Testis (tissue), 3 donors: ENCODE data around the gene ZNF563. TPM values are rescaled to one million over a fixed set of nuclear protein-coding genes. Genes with fewer than 3 reads are reported as not detected.
A peak's percentile ranks its signal among the peaks of the same experiment; 100 is the strongest.
"Not testable (repeated sequence)": the region's sequence is repeated elsewhere in the genome, so short reads cannot be mapped to it uniquely, and the experiment has no call there.

Experiments
- DNase-seq: peaks from one replicate; pipeline ENCODE4 v3.0.0-alpha.2; 2019
- H3K27ac ChIP-seq, 2 donors: fragments of 200-600 bp; sonication (generic); one replicate each; pipeline ENCODE4 v1.5.1; 2019
- H3K27me3 ChIP-seq: fragments of 200-600 bp; sonication (generic); one replicate; pipeline ENCODE4 v1.5.1; 2019
- H3K36me3 ChIP-seq: fragments of 200-600 bp; sonication (generic); one replicate; pipeline ENCODE4 v1.5.1; 2017; ENCODE audit warnings: low read depth; ENCODE audit errors: missing control alignments
- H3K4me1 ChIP-seq: fragments of 200-600 bp; sonication (generic); one replicate; pipeline ENCODE4 v1.5.1; 2019
- H3K4me3 ChIP-seq, 2 donors: fragments of 200-600 bp; sonication (generic); one replicate each; pipeline ENCODE4 v1.5.1; 2017 to 2019
- H3K9me3 ChIP-seq: fragments of 200-600 bp; sonication (generic); one replicate; pipeline ENCODE4 v1.5.1; 2017
- CTCF ChIP-seq, 3 experiments: fragments of 450-650 bp in 2 of 3; fragments of 200-600 bp in 1 of 3; sonication (generic) in 1 of 3; IDR thresholded peaks; one replicate each; pipeline ENCODE4 v1.5.1; 2016 to 2019; ENCODE audit warnings: antibody characterized with exemption in 3 of 3, mild to moderate bottlenecking in 2 of 3, moderate library complexity in 1 of 3
- POLR2A ChIP-seq: fragments of 450-650 bp; IDR thresholded peaks from one replicate; pipeline ENCODE4 v1.6.1; 2017; ENCODE audit warnings: antibody characterized with exemption, mild to moderate bottlenecking, moderate library complexity
- WGBS, 2 donors: methylation state at CpG; one replicate each; pipeline ENCODE4 v1.1.5; 2018; 5-methylcytosine and 5-hydroxymethylcytosine counted together
- intact Hi-C: fragments of 100-400 bp; cut with DNase I; formaldehyde crosslinking; loops from one replicate; pipeline ENCODE4 v1.15.1; 2023; ENCODE audit warnings: low total_unique reads
- polyA plus RNA-seq: library from polyadenylated mRNA; stranded (reverse); fragments of 350-450 nt; fragmentation: Illumina TruSeq; extraction: RNeasy Lipid Tissue Mini Kit (QIAGEN cat#74804); gene quantifications from one replicate; pipeline ENCODE4 v1.2.3, GENCODE V29; 2014; ENCODE audit warnings: low read depth, low replicate concordance; ENCODE audit not compliant: insufficient read depth
- total RNA-seq, 2 donors: library from RNA; depleted of rRNA; stranded (reverse); fragments of >200 nt; gene quantifications; one replicate each; pipeline ENCODE4 v1.2.3, GENCODE V29; 2016

ZNF563 gene
- total and polyA plus RNA-seq, 3 donors from 2014 or later, result 13.7 to 29.1 (median 21.0) TPM

- peak; percentile 98 for DNase-seq
- H3K9me3 ChIP-seq, result no peaks in the 10 kb centered on the region
- H3K27me3 ChIP-seq, result no peaks in the 10 kb centered on the region
- TF ChIP-seq CTCF (IDR thresholded peaks at IDR 0.05), result peak; percentile 35 to 43 (median 40)
- no peak for TF ChIP-seq POLR2A
- no peaks in the 10 kb centered on the region for H3K36me3 ChIP-seq
- peak within 1 kb of the TSS; percentile 87 to 91 for H3K27ac ChIP-seq
- intact Hi-C loops, result no loop called here
- H3K4me3 ChIP-seq, result peak within 1 kb of the TSS; percentile 72 to 90
- peaks cover 4% of the 10 kb centered on the region for H3K4me1 ChIP-seq
- WGBS, 2 donors, result 0 to 1% methylated on average over 38 to 48 of the region's 51 CpGs
Measured at GRCh38 chr19:12365236-12366162, 32.1 kb upstream of the ZNF563 start, which contains the start of gene ZNF442. Gene ZNF442, minus strand, starts transcription at chr19:12365683. Its CDS starts 2,052 bp downstream, at chr19:12363631.

- 3 to 4% methylated on average over 28 of the region's 28 CpGs for WGBS, 2 donors
- intact Hi-C loops, result no loop called here
Measured at GRCh38 chr19:12364391-12365235, 31.2 kb upstream of the ZNF563 start.

GRCh38 chr19:12362236-12362635 is 28.8 kb upstream of the ZNF563 start:
- H3K27ac ChIP-seq, intact Hi-C loops, H3K9me3 ChIP-seq, H3K4me1 ChIP-seq, H3K27me3 ChIP-seq, DNase-seq, H3K36me3 ChIP-seq: not testable (repeated sequence)
- peak overlapping the region in 1 of 2 donors; percentile 4 for H3K4me3 ChIP-seq
- WGBS, 2 donors, result 61 to 85% methylated on average over 4 to 21 of the region's 30 CpGs

More at GRCh38 chr19:12364391-12365235, 31.2 kb upstream of the ZNF563 start:
- peaks cover 4% of the 10 kb centered on the region for H3K4me1 ChIP-seq
- no peaks in the 10 kb centered on the region for H3K27me3 ChIP-seq
- peak overlapping the region; percentile 87 to 91 for H3K27ac ChIP-seq
- no peaks in the 10 kb centered on the region for H3K36me3 ChIP-seq
- peak; percentile 49 for DNase-seq
- no peaks in the 10 kb centered on the region for H3K9me3 ChIP-seq
- peak overlapping the region; percentile 72 to 90 for H3K4me3 ChIP-seq
- TF ChIP-seq CTCF (IDR thresholded peaks at IDR 0.05) (no peak), POLR2A (no peak)

GRCh38 chr19:12353375-12353774 is 19.9 kb upstream of the ZNF563 start:
- 96 to 99% methylated on average over 4 of the region's 4 CpGs for WGBS, 2 donors
- Histone ChIP-seq H3K27me3 (no peaks in the 10 kb centered on the region), H3K9me3 (no peaks in the 10 kb centered on the region), H3K4me3 (no peak overlapping the region), H3K27ac (no peak overlapping the region), H3K4me1 (no peaks in the 10 kb centered on the region), H3K36me3 (no peaks in the 10 kb centered on the region)
- no peak for TF ChIP-seq CTCF (IDR thresholded peaks at IDR 0.05)
- no peak for TF ChIP-seq POLR2A
- intact Hi-C loops, result no loop called here
- no peak for DNase-seq

GRCh38 chr19:12350890-12351197 is 17.4 kb upstream of the ZNF563 start:
- Histone ChIP-seq H3K36me3 (no peaks in the 10 kb centered on the region), H3K9me3 (no peaks in the 10 kb centered on the region), H3K4me1 (no peaks in the 10 kb centered on the region), H3K27me3 (no peaks in the 10 kb centered on the region), H3K4me3 (no peak overlapping the region), H3K27ac (no peak overlapping the region)
- 91 to 96% methylated on average over 5 of the region's 5 CpGs for WGBS, 2 donors
- TF ChIP-seq CTCF (IDR thresholded peaks at IDR 0.05) (no peak), POLR2A (no peak)
- DNase-seq, result no peak
- intact Hi-C loops, result no loop called here
